Esophagus (tissue), 2 donors: ENCODE measurements around the gene HIVEP3. TPM values are rescaled to one million over a fixed set of nuclear protein-coding genes. Genes with fewer than 3 reads are reported as not detected.

Experiments
- H3K27ac ChIP-seq, 2 donors: one replicate each; pipeline ENCODE4 v1.5.1; 2013; ENCODE audit warnings: low read depth in 2 of 2, mild to moderate bottlenecking in 2 of 2, inconsistent platforms in 1 of 2, low read length in 1 of 2, moderate library complexity in 1 of 2
- H3K27me3 ChIP-seq, 2 donors: one replicate each; pipeline ENCODE4 v1.6.1; 2013; ENCODE audit warnings: low read length in 2 of 2, control low read depth in 1 of 2, mild to moderate bottlenecking in 1 of 2; ENCODE audit not compliant: insufficient read depth in 2 of 2, control insufficient read depth in 1 of 2
- H3K36me3 ChIP-seq, 2 donors: one replicate each; pipeline ENCODE4 v1.6.1; 2013; ENCODE audit warnings: low read length in 1 of 2; ENCODE audit not compliant: control insufficient read depth in 2 of 2, insufficient read depth in 2 of 2
- H3K4me1 ChIP-seq, 2 donors: one replicate each; pipeline ENCODE4 v1.6.1; 2013; ENCODE audit warnings: low read length in 1 of 2; ENCODE audit not compliant: control insufficient read depth in 2 of 2, insufficient read depth in 2 of 2
- H3K4me3 ChIP-seq, 2 donors: one replicate each; pipeline ENCODE4 v1.5.1; 2013; ENCODE audit warnings: low read length in 2 of 2, mild to moderate bottlenecking in 2 of 2, low read depth in 1 of 2, moderate library complexity in 1 of 2
- H3K9me3 ChIP-seq, 2 donors: one replicate each; pipeline ENCODE4 v1.6.1; 2013; ENCODE audit warnings: mild to moderate bottlenecking in 2 of 2, low read depth in 1 of 2, low read length in 1 of 2, moderate library complexity in 1 of 2; ENCODE audit not compliant: control insufficient read depth in 2 of 2, insufficient read depth in 1 of 2
- WGBS, 2 donors: extraction: QIAGEN DNeasy Blood & Tissue Kit; methylation state at CpG; one replicate each; pipeline ENCODE4 v1.1.7; 2013; 5-methylcytosine and 5-hydroxymethylcytosine counted together
- polyA plus RNA-seq, 2 donors: library from polyadenylated mRNA; stranded (reverse); fragments of 200-250 nt; gene quantifications; one replicate each; pipeline ENCODE4 v1.2.3, GENCODE V29; 2013
- donor health status: healthy with polysubstance abuse.
- donor health status: Bipolar disorder and iron deficiency.

The HIVEP3 gene
- polyA plus RNA-seq, 2 donors, result 2.7 to 10.0 TPM

DNA sequence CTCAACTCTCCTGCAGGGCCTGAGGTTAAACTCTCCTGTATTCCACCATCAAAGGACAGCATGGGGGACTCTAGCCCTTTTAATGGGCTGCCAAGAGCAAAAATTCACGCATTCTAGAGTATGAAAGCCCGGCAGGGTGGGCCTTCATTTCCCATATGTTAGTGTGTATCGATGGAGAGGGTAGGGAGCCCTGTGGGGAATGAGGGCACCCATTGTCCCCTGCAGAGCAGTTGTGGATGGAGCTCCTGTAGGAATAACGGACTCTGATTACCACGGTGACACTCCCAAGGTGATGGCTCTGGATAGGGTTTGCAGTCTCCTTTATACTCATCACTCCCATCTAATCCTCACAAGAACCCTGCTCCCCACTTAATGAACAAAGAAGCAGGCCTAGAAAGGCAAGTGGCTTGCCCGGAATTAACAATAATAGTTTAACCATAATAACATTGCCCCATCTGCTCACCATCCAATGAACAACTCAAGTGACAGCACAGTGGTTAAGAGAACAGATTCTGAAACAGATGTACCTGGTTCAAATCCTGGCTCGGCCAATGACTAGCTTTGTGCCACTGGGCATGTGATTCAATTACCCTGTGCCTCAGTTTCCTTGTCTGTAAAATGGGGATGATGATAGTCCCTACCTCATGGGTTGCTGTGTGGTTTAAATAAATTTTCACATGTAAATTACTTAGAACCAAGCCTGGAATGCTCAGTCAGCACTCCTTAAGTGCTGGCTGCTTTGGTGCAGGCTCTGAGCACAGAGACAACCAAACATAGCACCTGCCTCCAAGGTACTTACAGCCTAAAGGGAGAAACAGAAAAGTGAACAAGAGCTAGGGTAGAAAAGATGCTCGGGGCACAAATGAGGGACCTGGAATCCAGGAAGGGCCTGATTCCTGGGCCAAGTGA, 29.0 kb downstream of the HIVEP3 start:
- Histone ChIP-seq H3K9me3 (no peaks in the 10 kb centered on the region), H3K4me1 (no peaks in the 10 kb centered on the region), H3K27me3 (no peaks in the 10 kb centered on the region), H3K4me3 (no peak overlapping the region), H3K27ac (no peak overlapping the region), H3K36me3 (no peaks in the 10 kb centered on the region)
- WGBS, 2 donors, result 93 to 96% methylated on average over 8 of the region's 8 CpGs

DNA sequence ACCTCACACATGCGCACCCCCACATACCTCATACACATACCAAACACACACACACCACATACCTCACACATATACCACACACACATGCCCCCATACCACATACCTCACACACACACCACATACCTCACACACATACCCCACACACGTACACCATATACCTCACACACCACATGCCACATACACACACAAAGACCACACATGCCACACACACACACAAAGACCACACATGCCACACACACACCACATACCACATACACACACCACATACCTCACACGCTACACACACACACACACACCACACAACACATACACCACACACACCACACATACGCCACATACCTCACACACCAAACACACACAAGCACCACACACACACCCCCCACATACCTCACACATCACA, 30.0 kb downstream of the HIVEP3 start:
- Histone ChIP-seq H3K4me1 (no peaks in the 10 kb centered on the region), H3K36me3 (no peaks in the 10 kb centered on the region), H3K27me3 (no peaks in the 10 kb centered on the region), H3K4me3 (no peak overlapping the region), H3K27ac (no peak overlapping the region), H3K9me3 (no peaks in the 10 kb centered on the region)
- 97 to 100% methylated on average over 4 of the region's 4 CpGs for WGBS, 2 donors

DNA sequence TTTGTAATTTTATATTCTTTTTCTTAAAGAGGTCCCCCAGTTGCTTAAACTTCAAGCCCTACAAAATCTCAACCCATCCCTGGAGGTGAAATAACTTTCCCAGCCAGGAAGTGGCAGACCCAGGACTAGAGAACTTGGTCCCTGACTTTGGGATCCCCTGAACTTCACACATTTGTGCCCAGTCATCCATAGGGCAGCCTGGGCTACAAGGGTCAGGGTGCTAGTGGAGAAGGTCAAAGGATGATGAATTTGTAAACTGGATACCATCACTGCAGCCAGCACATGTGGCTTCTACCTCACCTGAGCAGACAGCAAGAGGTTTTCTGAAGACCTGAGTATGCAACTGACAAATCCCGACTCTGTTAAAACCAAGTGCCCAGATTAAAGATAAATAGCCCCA, 31.4 kb downstream of the HIVEP3 start:
- Histone ChIP-seq H3K36me3 (no peaks in the 10 kb centered on the region), H3K4me1 (no peaks in the 10 kb centered on the region), H3K27ac (no peak overlapping the region), H3K9me3 (no peaks in the 10 kb centered on the region), H3K4me3 (no peak overlapping the region), H3K27me3 (no peaks in the 10 kb centered on the region)
- 91 to 92% methylated on average over 1 of the region's 1 CpG for WGBS, 2 donors

DNA sequence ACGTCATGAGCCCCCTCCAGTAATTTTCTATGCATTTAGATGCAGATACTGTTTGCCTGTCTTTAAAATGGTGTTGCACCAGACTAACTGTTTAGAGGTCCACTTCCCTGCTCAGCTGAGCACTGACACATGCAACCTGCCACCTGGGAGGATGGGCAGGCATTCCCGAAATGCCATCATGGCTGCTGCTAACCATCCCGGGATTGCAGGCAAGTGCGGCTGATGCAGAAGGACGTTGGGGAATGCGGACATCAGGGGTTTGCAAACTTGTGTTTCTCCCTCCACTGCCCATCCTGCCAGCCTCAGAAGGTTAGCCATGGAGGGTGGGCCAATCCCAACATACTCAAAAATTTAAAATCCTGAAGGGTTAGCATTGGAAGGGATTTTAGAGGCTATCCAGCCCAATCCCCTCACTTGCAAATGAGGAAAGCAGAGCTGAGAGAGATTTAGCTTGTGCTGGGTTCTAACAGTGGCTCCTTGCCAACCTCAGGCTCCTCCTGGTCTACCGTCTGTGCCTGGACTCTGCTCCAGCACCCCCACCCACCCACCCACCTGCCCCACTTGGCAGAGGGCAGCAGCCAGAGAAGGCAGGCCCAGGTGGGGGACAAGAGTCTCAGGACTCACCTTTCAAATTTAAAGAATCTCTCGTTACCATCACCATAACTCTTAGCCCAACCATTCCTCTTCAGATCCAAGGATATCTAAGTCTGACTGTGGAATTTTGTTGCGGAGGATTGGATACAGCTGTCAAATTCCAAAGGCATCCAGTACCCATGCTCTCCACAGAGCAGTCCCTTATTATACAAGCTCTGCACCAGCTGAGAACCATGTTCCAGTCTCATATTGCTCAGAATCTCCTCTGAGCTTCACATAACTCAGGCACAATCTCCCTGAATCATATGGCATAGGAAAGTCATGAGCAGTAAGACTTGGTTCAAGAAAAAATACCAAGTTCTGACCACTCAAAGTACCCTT, 34.2 kb downstream of the HIVEP3 start:
- no peaks in the 10 kb centered on the region for H3K36me3 ChIP-seq
- no peaks in the 10 kb centered on the region for H3K4me1 ChIP-seq
- H3K27me3 ChIP-seq, result no peaks in the 10 kb centered on the region
- no peak overlapping the region for H3K27ac ChIP-seq
- H3K9me3 ChIP-seq, result no peaks in the 10 kb centered on the region
- no peak overlapping the region for H3K4me3 ChIP-seq
- whole genome bisulfite sequencing, 2 donors, result 75 to 86% methylated on average over 9 of the region's 9 CpGs

DNA sequence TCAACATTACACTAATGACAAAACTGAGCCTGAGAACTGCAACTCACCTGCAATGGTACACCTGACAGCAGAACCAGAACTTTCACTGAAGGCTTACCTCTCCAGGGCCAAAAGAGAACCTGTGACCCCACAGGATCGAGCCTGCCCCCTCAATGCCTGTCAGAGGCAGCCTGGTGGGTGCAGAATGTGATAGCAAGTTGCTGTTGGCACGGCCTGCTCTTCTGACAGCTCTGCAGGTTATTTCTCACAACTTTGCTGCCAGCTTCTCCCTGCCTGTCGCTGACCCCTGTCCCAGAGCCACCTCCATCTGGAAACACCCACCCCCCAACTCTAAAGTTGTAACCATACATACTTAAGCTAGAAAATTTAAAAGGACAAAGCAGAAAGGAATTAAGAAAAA, 35.2 kb downstream of the HIVEP3 start:
- no peak overlapping the region for H3K27ac ChIP-seq
- H3K9me3 ChIP-seq, result no peaks in the 10 kb centered on the region
- no peak overlapping the region for H3K4me3 ChIP-seq
- 59 to 80% methylated on average over 3 of the region's 3 CpGs for WGBS, 2 donors
- H3K27me3 ChIP-seq, result no peaks in the 10 kb centered on the region
- no peaks in the 10 kb centered on the region for H3K4me1 ChIP-seq
- H3K36me3 ChIP-seq, result no peaks in the 10 kb centered on the region

DNA sequence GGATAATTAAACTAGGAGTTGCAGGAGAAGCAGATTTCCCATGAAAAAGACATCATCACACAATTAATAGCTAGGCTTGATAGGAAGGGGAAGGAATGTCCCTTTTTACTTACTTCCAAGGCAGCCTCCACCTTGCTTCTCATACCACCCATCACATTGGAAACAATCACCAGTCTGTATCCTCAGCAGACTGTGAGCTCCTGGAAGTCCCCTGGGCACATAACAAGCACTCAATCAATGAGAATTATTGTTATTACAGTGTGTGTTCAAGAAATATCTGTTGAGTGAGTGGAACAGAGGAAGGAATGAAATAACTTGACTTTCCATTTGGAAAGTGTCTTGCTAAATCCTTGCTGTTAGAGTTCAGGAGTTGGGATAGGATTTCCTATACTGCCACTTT, 36.2 kb downstream of the HIVEP3 start:
- H3K4me1 ChIP-seq, result no peaks in the 10 kb centered on the region
- no peak overlapping the region for H3K27ac ChIP-seq
- no peaks in the 10 kb centered on the region for H3K27me3 ChIP-seq
- H3K4me3 ChIP-seq, result no peak overlapping the region
- no peaks in the 10 kb centered on the region for H3K9me3 ChIP-seq
- no peaks in the 10 kb centered on the region for H3K36me3 ChIP-seq

DNA sequence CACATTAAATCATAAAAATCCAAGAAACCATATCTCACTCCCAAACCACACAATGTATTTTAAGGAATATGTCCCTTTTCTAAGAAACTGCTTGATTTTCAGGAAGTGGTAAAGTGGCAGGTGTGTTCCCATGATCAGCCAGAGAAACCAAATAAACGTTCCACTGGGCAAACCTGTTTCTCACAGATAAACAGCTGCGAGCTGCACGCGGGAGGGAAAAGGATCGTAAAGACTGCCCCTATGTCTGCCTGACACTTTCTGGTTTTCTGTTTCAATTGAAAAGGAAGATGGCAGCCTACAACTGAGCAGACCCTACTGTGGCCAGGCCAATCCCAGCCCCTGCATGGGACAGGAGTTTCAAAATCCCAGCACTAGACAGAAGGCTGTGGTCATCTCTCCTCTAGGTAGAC, 36.6 kb downstream of the HIVEP3 start:
- Histone ChIP-seq H3K27ac (no peak overlapping the region), H3K36me3 (no peaks in the 10 kb centered on the region)
- 43 to 45% methylated on average over 5 of the region's 5 CpGs for WGBS, 2 donors

DNA sequence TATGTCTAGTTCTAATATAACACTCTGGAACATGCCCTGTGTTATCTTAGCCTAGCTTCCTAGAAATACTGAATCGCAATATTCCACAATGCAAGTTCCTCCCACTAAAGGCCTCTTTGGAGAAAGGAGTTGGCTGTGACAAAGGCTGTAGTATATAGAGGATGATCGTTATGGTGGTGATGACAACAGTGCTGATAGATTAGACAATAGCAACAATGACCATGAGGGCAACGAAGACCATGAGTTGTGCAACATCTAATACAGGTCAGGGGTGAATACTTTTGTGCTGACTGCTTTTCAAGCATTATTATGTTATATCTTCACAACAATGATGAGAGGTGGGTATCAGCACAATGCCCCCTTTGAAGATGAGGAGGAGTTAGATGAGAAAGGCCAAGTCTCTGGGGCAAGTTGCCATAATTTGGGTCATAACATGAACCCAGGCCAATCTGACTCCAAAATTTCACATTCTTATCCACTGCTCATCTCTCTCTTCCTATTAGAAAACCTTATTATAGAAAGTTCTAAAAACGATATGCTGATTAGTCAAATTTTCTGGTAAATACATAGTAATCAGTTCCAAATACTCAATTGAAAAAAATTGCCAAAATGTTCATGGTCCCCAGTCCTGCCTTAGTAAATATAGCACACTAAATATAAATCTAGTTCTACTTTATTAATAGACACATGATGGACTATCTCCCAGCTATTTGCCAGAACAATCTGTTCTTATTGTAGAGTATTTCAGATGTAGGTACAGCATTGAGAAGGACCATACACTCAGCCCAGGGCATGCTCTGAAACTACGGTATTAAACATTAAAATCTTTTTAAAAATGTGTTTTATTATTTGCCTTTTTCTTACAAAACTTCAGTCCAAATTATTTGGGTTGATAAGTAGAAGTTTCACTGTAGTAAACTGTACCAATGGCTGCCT, 37.5 kb downstream of the HIVEP3 start:
- H3K27ac ChIP-seq, result no peak overlapping the region
- H3K4me1 ChIP-seq, result no peaks in the 10 kb centered on the region

More for the DNA sequence above, 36.6 kb downstream of the HIVEP3 start:
- Histone ChIP-seq H3K4me3 (no peak overlapping the region), H3K4me1 (no peaks in the 10 kb centered on the region), H3K9me3 (no peaks in the 10 kb centered on the region), H3K27me3 (no peaks in the 10 kb centered on the region)

DNA sequence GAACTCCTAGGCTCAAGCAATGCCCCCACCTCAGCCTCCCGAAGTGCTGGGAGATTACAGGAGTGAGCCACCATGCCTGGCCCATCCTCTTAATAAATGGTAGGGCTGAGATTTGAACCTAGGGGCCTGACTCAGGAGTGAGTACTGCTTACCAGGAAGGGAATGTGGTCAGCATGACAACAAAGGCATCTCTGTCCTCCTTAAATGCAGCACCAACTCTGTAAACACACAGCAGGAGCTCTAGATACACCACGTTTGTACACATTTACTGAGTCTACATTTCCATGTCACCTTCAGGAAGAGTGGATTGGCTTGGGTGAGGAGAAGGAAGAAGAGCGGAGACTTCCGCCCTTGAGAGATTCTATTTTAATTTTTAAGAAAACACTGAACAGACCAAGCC, 38.5 kb downstream of the HIVEP3 start:
- Histone ChIP-seq H3K9me3 (no peaks in the 10 kb centered on the region), H3K4me1 (no peaks in the 10 kb centered on the region), H3K27me3 (no peaks in the 10 kb centered on the region), H3K36me3 (no peaks in the 10 kb centered on the region), H3K27ac (no peak overlapping the region), H3K4me3 (no peak overlapping the region)
- 76 to 85% methylated on average over 4 of the region's 4 CpGs for WGBS, 2 donors

More for the DNA sequence above, 37.5 kb downstream of the HIVEP3 start:
- Histone ChIP-seq H3K4me3 (no peak overlapping the region), H3K27me3 (no peaks in the 10 kb centered on the region), H3K9me3 (no peaks in the 10 kb centered on the region), H3K36me3 (no peaks in the 10 kb centered on the region)
- 79 to 87% methylated on average over 5 of the region's 5 CpGs for WGBS, 2 donors
